Measurements from ENCODE around the gene PCDHGA5. TPM values are rescaled to one million over a fixed set of nuclear protein-coding genes. Genes with fewer than 3 reads are reported as not detected.
"Not testable (repeated sequence)": the region's sequence is repeated elsewhere in the genome, so short reads cannot be mapped to it uniquely, and the experiment has no call there.

PCDHGA5 gene
- total RNA-seq, 1 experiment from 2014 or later, result 0.98 TPM

DNA sequence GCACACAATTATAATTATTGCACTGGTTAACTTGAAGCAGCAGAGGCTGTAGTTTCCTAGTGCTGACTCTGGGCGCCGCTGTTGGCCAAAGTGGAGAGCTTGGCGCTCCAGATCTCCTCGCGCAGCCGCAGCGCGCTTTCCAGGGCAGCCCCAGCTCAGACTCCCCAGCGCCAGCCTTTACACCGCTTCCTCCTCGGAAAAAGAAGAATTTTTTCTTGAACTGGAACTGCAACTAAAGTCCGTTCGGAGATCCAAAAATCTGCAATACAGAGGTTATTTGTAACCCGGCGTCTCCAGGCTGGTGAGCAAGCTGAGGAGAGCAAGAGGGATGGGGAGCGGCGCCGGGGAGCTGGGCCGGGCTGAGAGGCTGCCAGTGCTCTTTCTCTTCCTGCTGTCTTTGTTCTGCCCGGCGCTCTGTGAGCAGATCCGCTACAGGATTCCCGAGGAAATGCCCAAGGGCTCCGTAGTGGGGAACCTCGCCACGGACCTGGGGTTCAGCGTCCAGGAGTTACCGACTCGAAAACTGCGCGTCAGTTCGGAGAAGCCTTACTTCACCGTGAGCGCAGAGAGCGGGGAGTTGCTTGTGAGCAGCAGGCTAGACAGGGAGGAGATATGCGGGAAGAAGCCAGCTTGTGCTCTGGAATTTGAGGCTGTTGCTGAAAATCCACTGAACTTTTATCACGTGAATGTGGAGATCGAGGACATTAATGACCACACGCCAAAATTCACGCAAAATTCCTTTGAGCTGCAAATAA is 23.8 kb downstream of the PCDHGA5 start, which contains the start of gene PCDHGB4:
TSS of gene PCDHGB4 (plus strand) at position 142 of the 755 bp plus-strand sequence. CDS start at position 329, 187 bp downstream.
- DNase-seq (ENCODE audit: low read depth), result not testable (repeated sequence)

DNA sequence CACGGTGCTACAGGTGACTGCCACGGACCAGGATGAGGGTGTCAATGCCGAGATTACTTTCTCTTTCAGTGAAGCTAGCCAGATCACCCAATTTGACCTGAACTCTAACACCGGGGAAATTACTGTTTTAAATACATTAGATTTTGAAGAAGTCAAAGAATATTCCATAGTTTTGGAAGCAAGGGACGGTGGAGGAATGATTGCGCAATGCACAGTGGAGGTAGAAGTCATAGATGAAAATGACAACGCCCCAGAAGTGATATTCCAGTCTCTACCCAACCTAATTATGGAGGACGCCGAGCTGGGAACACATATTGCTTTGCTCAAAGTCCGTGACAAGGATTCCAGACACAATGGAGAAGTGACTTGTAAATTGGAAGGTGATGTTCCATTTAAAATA is 24.7 kb downstream of the PCDHGA5 start:
- no peak for DNase-seq (ENCODE audit: low read depth)

DNA sequence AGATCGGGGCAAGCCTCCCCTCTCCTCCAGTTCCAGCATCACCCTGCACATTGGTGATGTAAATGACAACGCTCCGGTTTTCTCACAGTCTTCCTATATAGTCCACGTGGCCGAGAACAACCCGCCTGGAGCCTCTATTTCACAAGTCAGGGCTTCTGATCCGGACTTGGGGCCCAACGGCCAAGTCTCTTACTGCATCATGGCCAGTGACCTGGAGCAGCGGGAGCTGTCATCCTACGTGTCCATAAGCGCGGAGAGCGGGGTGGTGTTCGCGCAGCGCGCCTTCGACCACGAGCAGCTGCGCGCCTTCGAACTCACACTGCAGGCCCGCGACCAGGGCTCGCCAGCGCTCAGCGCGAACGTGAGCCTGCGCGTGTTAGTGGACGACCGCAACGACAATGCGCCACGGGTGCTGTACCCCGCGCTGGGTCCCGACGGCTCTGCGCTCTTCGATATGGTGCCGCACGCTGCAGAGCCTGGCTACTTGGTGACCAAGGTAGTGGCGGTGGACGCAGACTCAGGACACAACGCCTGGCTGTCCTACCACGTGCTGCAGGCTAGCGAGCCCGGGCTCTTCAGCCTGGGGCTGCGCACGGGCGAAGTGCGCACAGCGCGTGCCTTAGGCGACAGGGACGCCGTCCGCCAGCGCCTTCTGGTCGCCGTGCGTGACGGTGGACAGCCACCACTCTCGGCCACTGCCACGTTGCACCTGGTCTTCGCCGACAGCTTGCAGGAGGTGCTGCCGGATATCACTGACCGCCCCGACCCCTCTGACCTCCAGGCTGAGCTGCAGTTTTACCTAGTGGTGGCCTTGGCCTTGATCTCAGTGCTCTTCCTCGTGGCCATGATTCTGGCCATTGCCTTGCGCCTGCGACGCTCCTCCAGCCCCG is 25.4 kb downstream of the PCDHGA5 start:
- DNase-seq (ENCODE audit: low read depth), result no peak

DNA sequence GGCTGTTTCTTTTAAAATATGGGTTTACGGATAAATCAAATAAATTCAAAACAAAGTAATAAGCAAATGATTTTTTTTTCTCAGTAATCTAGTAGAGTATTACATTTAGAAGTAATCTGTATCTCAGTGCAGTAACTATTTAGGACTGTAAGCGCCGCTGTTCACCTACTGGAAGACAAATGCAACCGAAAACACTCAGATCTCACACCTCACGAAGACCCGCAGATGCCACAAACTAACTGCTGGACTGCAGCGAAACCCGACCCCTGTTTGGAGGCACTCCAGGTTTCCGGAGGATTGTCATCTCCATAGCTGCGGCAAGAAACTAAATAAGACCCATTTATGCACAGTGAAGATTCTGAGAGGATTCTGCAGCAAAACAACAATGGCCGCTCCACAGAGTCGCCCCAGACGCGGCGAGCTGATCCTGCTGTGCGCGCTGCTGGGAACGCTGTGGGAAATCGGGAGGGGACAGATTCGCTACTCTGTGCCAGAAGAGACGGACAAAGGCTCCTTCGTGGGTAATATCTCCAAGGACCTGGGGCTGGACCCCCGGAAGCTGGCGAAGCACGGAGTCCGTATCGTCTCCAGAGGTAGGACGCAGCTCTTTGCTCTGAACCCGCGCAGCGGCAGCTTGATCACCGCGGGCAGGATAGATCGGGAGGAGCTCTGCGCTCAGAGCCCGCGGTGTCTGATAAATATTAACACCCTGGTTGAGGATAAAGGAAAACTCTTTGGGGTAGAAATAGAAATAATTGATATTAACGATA is 28.7 kb downstream of the PCDHGA5 start, which contains the start of gene PCDHGA8:
TSS of gene PCDHGA8 (plus strand) at position 205 of the 770 bp plus-strand sequence. CDS start at position 386, 181 bp downstream.
- peak; percentile 20 for DNase-seq (ENCODE audit: low read depth)

DNA sequence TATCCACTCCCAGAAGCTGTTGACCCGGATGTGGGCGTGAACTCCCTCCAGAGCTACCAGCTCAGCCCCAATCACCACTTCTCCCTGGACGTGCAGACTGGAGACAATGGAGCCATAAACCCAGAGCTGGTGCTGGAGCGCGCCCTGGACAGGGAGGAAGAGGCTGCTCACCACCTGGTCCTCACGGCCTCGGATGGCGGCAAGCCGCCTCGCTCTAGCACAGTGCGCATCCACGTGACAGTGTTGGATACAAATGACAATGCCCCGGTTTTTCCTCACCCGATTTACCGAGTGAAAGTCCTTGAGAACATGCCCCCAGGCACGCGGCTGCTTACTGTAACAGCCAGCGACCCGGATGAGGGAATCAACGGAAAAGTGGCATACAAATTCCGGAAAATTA is 29.3 kb downstream of the PCDHGA5 start:
- DNase-seq (ENCODE audit: low read depth), result no peak

DNA sequence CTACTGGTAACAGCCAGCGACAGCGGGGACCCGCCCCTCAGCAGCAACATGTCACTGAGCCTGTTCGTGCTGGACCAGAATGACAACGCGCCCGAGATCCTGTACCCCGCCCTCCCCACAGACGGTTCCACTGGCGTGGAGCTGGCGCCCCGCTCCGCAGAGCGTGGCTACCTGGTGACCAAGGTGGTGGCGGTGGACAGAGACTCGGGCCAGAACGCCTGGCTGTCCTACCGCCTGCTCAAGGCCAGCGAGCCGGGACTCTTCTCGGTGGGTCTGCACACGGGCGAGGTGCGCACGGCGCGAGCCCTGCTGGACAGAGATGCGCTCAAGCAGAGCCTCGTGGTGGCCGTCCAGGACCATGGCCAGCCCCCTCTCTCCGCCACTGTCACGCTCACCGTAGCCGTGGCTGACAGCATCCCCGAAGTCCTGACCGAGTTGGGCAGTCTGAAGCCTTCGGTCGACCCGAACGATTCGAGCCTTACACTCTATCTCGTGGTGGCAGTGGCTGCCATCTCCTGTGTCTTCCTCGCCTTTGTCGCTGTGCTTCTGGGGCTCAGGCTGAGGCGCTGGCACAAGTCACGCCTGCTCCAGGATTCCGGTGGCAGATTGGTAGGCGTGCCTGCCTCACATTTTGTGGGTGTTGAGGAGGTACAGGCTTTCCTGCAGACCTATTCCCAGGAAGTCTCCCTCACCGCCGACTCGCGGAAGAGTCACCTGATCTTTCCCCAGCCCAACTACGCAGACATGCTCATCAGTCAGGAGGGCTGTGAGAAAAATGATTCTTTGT is 30.6 kb downstream of the PCDHGA5 start:
- DNase-seq (ENCODE audit: low read depth), result not testable (repeated sequence)

DNA sequence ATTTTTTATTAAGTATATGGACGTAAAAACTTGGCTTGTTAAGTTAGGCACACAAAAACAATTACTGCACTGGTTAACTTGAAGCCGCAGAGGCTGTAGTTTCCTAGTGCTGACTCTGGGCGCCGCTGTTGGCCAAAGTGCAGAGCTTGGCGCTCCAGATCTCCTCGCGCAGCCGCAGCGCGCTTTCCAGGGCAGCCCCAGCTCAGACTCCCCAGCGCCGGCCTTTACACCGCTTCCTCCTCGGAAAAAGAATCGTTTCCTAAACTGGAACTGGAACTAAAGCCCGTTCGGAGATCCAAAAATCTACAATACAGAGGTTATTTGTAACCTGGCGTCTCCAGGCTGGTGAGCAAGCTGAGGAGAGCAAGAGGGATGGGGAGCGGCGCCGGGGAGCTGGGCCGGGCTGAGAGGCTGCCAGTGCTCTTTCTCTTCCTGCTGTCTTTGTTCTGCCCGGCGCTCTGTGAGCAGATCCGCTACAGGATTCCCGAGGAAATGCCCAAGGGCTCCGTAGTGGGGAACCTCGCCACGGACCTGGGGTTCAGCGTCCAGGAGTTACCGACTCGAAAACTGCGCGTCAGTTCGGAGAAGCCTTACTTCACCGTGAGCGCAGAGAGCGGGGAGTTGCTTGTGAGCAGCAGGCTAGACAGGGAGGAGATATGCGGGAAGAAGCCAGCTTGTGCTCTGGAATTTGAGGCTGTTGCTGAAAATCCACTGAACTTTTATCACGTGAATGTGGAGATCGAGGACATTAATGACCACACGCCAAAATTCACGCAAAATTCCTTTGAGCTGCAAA is 34.0 kb downstream of the PCDHGA5 start, which contains the start of gene PCDHGB5:
TSS of gene PCDHGB5 (plus strand) at position 192 of the 796 bp plus-strand sequence. CDS start at position 373, 181 bp downstream.
- DNase-seq (ENCODE audit: low read depth), result not testable (repeated sequence)

DNA sequence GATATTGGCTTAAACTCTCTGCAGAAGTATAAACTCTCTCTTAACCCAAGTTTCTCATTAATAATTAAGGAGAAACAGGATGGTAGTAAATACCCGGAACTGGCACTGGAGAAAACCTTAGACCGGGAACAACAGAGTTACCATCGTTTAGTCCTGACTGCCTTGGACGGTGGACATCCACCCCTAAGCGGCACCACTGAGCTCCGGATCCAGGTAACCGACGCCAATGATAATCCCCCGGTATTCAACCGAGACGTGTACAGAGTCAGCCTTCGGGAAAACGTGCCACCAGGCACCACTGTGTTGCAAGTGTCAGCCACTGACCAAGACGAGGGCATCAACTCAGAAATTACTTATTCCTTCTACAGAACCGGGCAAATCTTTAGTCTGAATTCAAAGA is 34.6 kb downstream of the PCDHGA5 start:
- no peak for DNase-seq (ENCODE audit: low read depth)

DNA sequence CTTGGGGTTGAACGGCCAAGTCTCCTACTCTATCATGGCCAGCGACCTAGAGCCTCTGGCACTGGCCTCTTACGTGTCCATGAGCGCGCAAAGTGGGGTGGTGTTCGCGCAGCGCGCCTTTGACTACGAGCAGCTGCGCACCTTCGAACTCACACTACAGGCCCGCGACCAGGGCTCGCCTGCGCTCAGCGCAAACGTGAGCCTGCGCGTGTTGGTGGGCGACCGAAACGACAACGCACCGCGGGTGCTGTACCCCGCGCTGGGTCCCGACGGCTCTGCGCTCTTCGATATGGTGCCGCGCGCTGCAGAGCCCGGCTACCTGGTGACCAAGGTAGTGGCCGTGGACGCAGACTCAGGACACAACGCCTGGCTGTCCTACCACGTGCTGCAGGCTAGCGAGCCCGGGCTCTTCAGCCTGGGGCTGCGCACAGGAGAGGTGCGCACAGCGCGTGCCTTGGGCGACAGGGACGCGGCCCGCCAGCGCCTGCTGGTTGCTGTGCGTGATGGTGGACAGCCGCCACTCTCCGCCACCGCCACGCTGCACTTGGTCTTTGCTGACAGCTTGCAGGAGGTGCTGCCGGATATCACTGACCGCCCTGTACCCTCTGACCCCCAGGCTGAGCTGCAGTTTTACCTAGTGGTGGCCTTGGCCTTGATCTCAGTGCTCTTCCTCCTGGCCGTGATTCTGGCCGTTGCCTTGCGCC is 35.7 kb downstream of the PCDHGA5 start:
- DNase-seq (ENCODE audit: low read depth), result no peak

DNA sequence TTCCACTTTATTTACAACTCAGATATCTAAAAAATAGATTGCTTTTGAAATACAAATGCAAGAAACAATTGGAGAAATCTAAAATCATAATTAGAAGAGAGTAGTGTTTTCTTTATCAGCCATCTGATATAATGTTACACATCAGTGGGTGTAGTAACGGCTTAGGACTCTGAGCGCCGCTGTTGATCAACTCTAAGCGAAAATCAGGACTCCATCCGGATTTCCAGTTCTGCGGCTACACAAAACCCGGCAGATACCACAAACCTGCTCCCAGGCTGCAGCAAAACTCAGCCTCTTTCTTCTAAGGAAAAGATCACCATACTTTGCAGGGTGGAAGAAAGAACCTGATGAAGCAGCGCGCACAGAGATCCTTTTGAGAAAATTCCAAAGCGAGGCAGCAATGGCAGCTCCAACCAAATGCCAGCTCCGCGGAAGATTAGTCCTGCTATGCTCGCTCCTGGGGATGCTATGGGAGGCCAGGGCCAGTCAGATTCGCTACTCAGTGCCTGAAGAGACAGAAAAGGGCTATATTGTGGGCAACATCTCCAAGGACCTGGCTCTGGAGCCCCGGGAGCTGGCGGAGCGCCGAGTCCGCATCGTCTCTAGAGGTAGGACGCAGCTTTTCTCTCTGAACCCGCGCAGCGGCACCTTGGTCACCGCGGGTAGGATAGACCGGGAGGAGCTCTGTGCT is 38.7 kb downstream of the PCDHGA5 start, which contains the start of gene PCDHGA9:
TSS of gene PCDHGA9 (plus strand) at position 226 of the 691 bp plus-strand sequence. CDS start at position 401, 175 bp downstream.
- DNase-seq (ENCODE audit: low read depth), result no peak

DNA sequence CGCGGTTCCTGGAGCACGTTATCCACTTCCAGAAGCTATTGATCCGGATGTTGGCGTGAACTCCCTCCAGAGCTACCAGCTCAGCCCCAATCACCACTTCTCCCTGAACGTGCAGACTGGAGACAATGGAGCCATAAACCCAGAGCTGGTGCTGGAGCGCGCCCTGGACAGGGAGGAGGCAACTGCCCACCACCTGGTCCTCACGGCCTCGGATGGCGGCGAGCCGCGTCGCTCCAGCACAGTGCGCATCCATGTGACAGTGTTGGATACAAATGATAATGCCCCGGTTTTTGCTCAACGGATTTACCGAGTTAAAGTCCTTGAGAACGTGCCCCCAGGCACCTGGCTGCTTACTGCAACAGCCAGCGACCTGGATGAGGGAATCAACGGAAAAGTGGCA is 39.4 kb downstream of the PCDHGA5 start:
- no peak for DNase-seq (ENCODE audit: low read depth)

DNA sequence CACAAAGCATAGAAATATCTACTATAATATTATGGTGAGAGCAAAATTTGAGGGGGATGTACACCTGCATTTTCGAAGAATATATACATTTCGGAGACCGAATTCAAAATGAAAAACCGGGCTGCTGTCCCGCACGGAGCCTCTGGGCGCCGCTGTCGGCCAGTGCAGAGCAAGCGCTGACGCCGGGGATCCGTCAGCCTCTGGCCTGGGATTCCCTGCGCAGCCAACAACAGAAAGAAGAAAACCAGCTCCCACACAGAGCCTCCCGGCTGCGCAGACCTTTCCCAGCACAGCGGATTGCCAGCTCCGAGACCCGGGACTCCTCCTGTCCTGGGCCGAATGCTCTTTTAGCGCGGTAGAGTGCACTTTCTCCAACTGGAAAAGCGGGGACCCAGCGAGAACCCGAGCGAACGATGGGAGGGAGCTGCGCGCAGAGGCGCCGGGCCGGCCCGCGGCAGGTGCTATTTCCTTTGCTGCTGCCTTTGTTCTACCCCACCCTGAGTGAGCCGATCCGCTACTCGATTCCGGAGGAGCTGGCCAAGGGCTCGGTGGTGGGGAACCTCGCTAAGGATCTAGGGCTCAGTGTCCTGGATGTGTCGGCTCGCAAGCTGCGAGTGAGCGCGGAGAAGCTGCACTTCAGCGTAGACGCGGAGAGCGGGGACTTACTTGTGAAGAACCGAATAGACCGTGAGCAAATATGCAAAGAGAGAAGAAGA is 44.0 kb downstream of the PCDHGA5 start, which contains the start of gene PCDHGB6:
TSS of gene PCDHGB6 (plus strand) at position 232 of the 716 bp plus-strand sequence. CDS start at position 414, 182 bp downstream.
- not testable (repeated sequence) for DNase-seq (ENCODE audit: low read depth)

DNA sequence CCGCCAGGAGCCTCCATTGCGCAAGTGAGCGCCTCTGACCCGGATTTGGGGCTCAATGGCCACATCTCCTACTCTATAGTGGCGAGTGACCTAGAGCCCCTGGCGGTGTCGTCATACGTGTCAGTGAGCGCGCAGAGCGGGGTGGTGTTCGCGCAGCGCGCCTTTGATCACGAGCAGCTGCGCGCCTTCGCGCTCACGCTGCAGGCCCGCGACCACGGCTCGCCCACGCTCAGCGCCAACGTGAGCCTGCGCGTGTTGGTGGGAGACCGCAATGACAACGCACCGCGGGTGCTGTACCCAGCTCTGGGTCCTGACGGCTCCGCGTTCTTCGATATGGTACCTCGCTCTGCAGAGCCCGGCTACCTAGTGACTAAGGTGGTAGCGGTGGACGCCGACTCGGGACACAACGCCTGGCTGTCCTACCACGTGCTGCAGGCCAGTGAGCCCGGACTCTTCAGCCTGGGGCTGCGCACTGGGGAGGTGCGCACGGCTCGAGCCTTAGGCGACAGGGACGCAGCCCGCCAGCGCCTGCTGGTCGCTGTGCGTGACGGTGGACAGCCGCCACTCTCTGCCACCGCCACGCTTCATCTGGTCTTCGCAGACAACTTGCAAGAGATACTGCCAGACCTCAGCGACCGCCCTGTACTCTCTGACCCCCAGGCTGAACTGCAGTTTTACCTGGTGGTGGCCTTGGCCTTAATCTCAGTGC is 45.8 kb downstream of the PCDHGA5 start:
- no peak for DNase-seq (ENCODE audit: low read depth)

DNA sequence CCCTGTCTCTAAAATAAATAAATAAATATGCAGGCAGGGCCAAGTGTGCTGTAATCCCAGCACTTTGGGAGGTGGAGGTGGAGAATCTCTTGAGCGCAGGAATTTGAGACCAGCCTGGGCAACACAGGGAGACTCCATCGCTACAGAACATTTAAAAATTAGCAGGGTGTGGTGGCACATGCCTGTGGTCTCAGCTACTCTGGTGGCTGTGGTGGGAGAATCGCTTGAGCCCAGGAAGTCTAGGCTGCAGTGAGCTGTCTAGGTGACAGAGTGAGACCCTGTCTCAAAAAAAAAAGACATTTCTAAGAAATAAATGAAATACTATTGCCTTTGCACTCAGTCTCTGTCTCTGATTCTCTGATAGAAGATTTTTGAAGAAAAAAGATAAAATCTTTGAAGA is 47.6 kb downstream of the PCDHGA5 start:
- DNase-seq (ENCODE audit: low read depth), result no peak

DNA sequence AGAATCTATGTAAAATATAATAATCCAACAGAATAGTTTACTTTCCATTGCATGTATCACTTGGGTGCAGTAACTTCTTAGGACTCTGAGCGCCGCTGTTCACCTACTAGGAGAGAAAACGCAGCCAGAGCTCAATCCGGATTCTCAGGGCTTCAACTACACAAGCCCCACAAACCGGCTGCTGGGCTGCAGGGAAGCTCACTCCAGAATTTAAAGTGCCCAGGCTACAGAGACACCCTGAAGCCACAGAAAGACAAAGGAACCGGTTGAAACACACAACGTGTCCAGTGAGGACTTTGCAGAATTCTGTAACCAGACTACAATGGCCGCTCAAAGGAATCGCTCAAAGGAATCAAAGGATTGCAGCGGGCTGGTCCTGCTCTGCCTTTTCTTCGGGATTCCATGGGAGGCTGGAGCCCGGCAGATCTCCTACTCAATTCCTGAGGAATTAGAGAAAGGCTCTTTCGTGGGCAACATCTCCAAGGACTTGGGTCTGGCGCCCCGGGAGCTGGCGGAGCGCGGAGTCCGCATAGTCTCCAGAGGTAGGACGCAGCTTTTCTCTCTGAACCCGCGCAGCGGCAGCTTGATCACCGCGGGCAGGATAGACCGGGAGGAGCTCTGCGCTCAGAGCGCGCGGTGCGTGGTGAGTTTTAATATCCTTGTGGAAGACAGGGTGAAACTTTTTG is 49.0 kb downstream of the PCDHGA5 start, which contains the start of gene PCDHGA10:
TSS of gene PCDHGA10 (plus strand) at position 134 of the 686 bp plus-strand sequence. CDS start at position 323, 189 bp downstream.
- peak; percentile 77 for DNase-seq (ENCODE audit: low read depth)

DNA sequence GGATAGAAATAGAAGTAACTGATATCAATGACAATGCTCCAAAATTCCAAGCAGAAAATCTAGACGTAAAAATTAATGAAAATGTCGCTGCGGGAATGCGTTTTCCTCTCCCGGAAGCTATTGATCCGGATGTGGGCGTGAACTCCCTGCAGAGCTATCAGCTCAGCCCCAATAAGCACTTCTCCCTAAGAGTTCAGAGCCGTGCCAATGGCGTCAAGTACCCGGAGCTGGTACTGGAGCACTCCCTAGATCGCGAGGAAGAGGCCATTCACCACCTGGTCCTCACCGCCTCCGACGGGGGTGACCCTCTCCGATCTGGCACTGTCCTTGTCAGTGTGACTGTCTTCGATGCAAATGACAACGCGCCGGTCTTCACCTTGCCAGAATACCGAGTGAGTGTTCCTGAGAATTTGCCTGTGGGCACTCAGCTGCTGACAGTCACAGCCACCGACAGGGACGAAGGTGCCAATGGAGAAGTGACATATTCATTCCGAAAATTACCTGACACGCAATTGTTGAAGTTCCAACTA is 49.6 kb downstream of the PCDHGA5 start:
- peak; percentile 15 for DNase-seq (ENCODE audit: low read depth)

Measured in LHCN-M2 (cell line).